GM12865 (cell line): Measurements from ENCODE around the gene KAT8.
"Not testable (repeated sequence)": the region's sequence is repeated elsewhere in the genome, so short reads cannot be mapped to it uniquely, and the experiment has no call there.

Experiments used
- DNase-seq: peaks from one replicate; pipeline ENCODE4 v3.0.0; 2010; ENCODE audit warnings: low read depth
- H3K4me3 ChIP-seq: 2 replicates; pipeline ENCODE4 v1.5.1; 2011; ENCODE audit warnings: mild to moderate bottlenecking, low read depth, low read length, control low read depth
- TF ChIP-seq, protein P1 (sequence below): IDR thresholded peaks from 2 replicates; pipeline ENCODE4 v1.5.1; 2011; ENCODE audit warnings: low read length, control low read depth, low read depth, inconsistent platforms; ENCODE audit not compliant: insufficient read depth; ENCODE audit errors: missing control alignments

Gene KAT8

DNA sequence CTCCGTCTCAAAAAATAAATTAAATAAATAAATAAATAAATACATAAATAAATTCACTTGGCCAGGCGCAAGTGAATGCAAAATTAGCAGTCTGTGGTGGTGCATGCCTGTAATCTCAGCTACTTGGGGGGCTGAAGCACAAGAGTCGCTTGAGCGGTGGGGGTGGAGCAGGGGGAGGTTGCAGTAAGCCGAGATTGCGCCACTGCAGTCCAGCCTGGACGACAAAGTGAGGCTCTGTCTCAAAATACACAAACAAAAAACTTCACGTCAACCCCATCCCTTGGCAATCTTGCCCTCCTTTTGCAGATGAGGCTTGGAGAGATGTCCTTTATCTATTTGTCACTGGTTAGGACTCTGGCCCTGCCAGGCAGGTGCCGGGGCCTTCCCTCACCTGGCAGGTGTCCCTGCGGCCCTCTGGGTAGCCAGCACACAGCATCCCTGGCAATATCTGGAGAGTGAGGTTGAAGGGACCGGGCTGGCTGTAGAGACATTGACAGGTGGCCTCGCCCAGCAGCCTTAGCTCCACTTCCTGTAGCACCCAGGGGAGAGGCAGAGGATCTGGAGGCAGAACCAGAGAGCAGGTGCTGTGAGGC is 28.0 kb downstream of the KAT8 start:
- TF ChIP-seq, protein P1, sequence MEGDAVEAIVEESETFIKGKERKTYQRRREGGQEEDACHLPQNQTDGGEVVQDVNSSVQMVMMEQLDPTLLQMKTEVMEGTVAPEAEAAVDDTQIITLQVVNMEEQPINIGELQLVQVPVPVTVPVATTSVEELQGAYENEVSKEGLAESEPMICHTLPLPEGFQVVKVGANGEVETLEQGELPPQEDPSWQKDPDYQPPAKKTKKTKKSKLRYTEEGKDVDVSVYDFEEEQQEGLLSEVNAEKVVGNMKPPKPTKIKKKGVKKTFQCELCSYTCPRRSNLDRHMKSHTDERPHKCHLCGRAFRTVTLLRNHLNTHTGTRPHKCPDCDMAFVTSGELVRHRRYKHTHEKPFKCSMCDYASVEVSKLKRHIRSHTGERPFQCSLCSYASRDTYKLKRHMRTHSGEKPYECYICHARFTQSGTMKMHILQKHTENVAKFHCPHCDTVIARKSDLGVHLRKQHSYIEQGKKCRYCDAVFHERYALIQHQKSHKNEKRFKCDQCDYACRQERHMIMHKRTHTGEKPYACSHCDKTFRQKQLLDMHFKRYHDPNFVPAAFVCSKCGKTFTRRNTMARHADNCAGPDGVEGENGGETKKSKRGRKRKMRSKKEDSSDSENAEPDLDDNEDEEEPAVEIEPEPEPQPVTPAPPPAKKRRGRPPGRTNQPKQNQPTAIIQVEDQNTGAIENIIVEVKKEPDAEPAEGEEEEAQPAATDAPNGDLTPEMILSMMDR = no peak
- no peak for DNase-seq
- H3K4me3 ChIP-seq = no peak overlapping the region

DNA sequence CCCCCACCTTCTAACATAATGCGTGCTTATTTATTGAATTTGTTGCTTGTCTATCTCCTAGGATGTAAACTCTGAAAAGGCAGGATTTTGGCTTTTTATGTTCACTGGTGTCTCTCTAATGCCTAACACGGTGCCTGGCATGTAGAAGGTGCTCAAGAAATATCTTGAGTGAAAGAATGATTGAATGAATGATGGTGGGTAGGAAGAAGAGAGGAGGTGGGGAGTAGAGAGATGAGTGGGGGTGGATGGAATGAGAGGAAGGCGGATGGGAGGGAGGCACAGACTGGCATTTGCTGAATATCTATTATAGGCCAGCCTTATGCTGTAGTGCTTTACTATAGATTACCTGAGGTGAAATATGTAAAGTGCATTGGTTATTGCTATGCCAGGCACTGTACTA is 30.1 kb downstream of the KAT8 start:
- no peak for DNase-seq
- H3K4me3 ChIP-seq = no peak overlapping the region
- TF ChIP-seq, protein P1 = no peak

DNA sequence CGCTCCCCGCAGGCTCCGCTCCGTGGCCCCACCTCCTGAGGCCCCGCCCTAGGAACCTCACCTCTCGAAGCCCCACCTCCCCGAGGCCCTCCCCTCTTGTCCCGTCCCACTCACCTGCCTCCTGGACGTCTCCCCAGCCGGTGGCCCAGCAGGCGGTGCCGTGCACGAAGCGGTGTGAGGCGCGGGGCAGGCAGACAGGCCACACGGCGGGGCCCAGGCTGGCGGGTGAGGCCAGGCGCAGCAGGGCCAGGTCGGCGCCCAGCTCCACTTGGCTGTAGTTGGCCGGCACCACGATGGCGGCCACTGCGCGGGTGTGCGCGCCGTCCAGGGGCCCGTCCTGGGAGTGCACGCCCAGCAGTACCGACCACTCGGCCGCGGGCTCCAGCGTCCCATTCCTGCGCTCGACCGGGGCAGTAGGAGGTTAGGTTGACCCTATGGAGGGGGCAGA is 30.8 kb downstream of the KAT8 start:
- DNase-seq = no peak
- TF ChIP-seq, protein P1 = no peak
- no peak overlapping the region for H3K4me3 ChIP-seq

DNA sequence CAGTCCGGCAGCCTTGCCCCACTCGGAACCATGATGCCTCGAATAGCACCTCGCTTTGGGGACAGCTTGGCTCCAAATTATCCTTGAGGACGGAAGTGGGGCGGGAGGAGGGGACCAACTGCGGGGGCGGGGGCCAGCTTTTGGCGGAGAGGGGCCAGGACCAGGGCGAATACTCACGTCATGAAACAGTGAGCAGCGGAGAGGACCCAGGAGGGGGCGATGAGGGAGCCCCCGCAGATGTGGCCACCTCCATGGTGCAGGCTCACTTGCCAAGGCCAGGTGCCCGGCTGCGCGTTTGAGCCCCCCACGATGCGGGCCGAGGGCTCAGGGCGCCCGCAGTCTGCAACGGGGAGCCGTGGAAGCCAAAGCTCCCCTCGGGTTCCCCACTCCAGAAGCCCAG is 31.4 kb downstream of the KAT8 start:
- no peak for DNase-seq
- no peak overlapping the region for H3K4me3 ChIP-seq
- TF ChIP-seq, protein P1 = no peak

DNA sequence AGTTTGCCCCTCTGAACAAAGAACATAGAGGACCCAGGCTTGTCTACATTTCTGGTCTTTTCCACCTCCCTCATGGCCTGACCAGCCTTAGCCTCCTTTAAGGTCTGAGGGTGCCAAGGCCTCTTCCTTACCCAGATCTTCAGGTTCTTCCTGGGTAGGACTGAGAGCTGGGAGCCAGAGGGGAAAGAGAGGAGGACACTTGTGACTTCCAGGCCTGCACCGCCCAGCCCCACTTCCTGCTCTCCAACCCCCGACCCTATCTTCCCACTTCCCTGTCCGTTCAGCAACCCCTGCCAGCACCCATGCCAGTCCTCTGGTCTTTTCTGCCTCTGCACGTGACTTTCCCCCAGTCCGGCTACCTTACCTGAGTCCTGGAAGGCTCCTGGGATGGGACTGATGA is 31.9 kb downstream of the KAT8 start:
- H3K4me3 ChIP-seq = no peak overlapping the region
- no peak for DNase-seq
- TF ChIP-seq, protein P1 = no peak

DNA sequence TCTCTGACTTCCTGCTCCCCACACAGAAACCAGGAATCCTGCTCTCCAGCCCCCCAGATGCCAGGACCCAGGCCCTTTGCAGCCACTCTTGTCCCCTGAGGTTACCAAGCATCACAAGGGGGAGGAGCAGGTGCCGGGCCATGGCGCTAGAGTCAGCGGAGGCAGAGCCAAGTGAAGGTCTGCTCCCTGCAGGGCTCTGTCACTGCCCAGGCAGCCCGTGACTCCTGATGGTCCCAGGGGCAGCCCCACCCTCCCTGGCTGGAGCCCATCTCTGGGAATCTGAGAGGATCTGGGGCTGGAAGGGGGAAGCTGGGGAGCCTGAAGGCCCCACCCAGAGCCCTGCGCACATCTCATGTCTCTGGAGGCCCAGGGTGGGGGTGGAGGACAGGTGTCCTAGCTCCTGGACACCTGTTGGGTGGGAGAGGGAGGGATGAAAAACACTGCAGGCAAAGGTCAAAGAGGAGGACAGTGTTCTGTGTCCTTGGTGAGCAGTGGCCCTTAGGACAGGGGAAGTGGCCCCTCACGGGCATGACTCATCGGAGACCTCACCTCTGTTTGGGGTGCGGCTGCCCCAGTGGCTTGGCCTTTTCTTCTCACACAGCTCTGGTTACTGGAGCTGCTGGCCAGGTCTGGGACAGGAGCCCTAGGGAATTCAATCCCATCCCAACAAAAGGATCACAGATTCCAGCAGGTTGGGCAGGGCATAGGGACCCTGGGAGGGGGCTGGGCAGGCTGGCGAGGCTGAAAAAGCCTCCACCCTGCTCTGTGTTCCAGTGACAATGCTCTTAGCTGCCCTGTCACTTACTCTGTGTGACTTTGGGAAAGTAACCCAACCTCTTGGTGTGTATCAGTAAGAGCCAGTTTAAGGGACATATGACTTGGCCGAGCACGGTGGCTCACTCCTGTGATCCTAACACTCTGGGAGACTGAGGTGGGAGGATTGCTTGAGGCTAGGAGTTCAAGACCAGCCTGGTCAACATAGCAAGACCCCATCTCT is 32.7 kb downstream of the KAT8 start, which contains the start of gene PRSS36:
TSS of gene PRSS36 (minus strand) at position 173 of the 997 bp plus-strand sequence. CDS start at position 142, 31 bp downstream.
- TF ChIP-seq, protein P1 = no peak
- no peak for DNase-seq
- H3K4me3 ChIP-seq = no peak within 1 kb of the TSS

DNA sequence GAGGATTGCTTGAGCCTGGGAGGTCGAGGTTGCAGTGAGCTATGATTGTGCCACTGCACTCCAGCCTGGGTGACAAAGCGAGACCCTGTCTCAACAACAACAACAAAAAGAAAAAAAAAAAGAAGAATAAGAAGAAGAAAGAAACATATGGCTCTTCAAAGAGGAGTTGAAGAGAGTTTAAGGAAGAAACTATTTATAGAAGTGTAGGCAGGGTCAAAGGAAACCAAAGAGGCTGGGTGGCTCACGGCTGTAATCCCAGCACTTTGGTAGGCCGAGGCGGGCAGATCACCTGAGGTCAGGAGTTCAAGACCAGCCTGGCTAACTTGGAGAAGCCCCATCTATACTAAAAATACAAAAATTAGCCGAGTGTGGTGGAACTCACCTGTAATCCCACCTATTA is 33.5 kb downstream of the KAT8 start:
- not testable (repeated sequence) for DNase-seq, H3K4me3 ChIP-seq
